A375 (cell line): ENCODE data around the gene RHOC. TPM values are rescaled to one million over a fixed set of nuclear protein-coding genes. Genes with fewer than 3 reads are reported as not detected.

Experiments
- total RNA-seq: library from RNA; depleted of rRNA; stranded (reverse); fragments of >200 nt; shearing (Covaris generic); gene quantifications from 2 replicates; pipeline ENCODE4 v1.2.3, GENCODE V29; 2014; rRNA removed

RHOC gene
- total RNA-seq, result 304 and 305 TPM in 2 replicates

DNA sequence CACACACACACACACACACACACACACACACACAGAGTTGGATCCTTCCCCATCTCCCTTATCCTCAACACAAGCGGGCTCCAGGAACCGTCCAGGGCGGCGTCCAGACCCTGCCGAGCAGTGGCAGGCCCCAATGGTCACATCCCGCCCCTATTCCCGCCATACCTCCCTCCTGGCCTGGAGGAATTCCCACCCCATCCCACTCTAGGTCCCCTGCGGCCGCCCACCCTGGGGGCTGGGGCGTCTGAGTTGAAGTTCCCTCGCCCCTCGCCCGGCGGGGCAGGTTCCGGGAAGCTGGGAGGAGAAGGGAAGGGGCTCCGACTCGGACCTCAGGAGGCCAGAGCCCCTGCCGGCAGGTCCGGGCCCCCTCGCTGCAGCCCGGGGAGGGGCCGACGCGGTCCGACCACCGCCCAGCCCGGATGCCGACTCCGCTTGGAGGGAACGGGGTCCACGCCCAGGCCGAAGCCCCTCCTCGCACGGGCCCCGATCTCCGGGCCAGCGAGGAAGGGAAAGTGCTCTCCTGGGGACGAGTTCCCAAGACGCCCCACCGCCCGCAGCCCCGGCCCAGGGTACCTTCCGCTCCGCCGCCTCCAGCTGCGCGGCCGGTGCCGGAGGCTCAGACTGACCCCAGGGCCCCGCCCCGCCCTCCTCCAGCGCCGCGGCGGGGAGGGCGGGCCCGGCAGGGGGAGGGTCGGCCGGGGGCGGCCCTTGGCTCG lies at the start of gene RHOC:
Gene RHOC, minus strand, starts transcription at position 623 of the 716 bp plus-strand sequence. CDS start 3,328 bp downstream, outside the sequence.

DNA sequence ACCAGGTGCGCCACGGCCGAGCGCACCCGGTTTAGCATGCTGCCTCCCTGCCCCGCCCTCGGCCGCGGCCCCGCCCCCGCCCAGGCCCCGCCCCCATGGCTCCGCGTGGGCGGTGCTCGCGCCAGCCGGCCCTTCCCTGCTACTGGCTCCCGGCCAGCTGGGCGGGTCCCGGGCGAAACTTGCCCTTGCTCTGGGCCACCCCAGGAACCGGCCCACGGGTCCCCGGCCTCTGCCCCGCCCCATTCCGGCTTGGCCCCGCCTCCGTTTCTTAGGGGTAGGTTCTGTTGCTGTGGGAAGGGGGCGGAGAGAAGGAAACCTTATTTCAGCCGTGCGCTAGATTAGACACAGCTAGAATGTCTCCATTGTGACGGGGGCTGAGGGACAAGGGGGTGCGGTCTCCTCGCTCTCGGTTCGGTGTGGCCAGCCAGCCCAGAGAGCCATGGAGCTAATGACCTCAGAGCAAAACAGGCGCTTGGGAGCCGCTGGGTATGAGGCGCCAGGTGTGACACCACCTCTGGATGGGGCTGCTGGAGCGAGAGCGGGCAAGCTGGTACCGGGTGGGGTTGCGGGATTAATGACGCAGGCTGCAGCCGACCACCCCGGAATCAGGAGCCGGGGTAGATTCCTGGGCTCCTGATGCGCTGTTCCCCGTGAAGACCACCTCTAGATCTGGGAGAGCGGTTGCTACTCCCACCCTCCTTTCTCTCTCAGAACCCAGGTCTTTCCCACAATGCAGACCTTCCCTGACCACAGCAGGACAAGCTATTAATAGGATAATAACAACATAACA lies 8.5 kb upstream of the RHOC start, which contains the start of gene PPM1J:
Gene PPM1J, minus strand, starts transcription at position 69 of the 790 bp plus-strand sequence. Its CDS starts 31 bp downstream, at position 38.

DNA sequence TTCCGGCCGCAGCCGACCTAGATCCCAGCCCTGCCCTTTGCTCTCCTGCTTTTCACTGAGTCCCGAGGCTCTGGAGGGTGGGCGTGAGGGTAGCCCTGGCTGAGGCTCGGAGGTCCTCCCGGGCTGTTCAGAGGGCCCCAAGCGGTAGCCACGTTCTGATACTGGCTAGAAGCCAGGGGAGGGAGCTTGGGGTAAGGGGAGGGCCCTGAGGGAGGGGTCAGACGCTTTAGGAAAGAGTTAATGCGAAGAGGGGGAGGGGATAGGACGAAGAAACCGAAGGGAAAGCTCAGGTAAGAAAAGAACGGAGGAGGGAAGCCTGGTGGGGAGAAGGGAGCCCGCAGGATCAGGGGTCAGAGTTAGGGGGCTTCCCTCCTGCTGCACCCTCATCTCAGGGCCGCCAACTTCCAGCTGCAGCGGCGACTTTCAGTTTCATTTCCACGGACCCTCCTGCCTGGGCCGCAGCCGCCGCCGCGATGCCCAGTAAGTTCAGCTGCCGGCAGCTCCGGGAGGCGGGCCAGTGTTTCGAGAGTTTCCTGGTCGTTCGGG lies 32.4 kb downstream of the RHOC start, which contains the start of gene MOV10:
Gene MOV10, plus strand, starts transcription at position 220 of the 546 bp plus-strand sequence. Its CDS starts 254 bp downstream, at position 474.

Other genes starting within 250 kb of the RHOC start
- 1.0 and 1.6 TPM in 2 replicates for gene WNT2B, start 198.2 kb downstream of the RHOC start, total RNA-seq
- gene ST7L, start 88.0 kb downstream of the RHOC start, total RNA-seq, result 16.8 and 22.4 TPM in 2 replicates
- gene CAPZA1, start 87.3 kb downstream of the RHOC start, total RNA-seq, result 168 and 211 TPM in 2 replicates
- 84.6 and 84.7 TPM in 2 replicates for gene MOV10, start 32.5 kb downstream of the RHOC start, total RNA-seq
- gene PPM1J, start 8.2 kb upstream of the RHOC start, total RNA-seq, result 0.74 and 1.8 TPM in 2 replicates
- gene SLC16A1, start 249.1 kb upstream of the RHOC start, total RNA-seq, result 97.5 and 101 TPM in 2 replicates